Loucy (cell line): ENCODE results near the gene NOD1.

Experiments used
- H2AFZ ChIP-seq: fragments of 200-600 bp; sonication (generic); 2 replicates; pipeline ENCODE4 v1.6.0; 2016; ENCODE audit warnings: antibody characterized with exemption, mild to moderate bottlenecking, low read length, moderate library complexity
- H3F3A ChIP-seq: fragments of 200-600 bp; 2 replicates; pipeline ENCODE4 v1.6.0; 2016; ENCODE audit warnings: antibody characterized with exemption, low read depth, mild to moderate bottlenecking
- H3K27me3 ChIP-seq: fragments of 200-600 bp; sonication (generic); 2 replicates; pipeline ENCODE4 v1.6.1; 2014; ENCODE audit warnings: low read length, mild to moderate bottlenecking; ENCODE audit not compliant: insufficient read depth, poor library complexity, severe bottlenecking
- H3K36me3 ChIP-seq: fragments of 200-600 bp; sonication (generic); 2 replicates; pipeline ENCODE4 v1.6.1; 2016; ENCODE audit warnings: low read length; ENCODE audit not compliant: insufficient read depth
- H3K4me1 ChIP-seq: fragments of 200-600 bp; sonication (generic); 2 replicates; pipeline ENCODE4 v1.5.1; 2014; ENCODE audit warnings: low read length, mild to moderate bottlenecking; ENCODE audit not compliant: insufficient read depth, poor library complexity, severe bottlenecking
- H3K4me2 ChIP-seq: fragments of 200-600 bp; sonication (generic); 2 replicates; pipeline ENCODE4 v1.6.0; 2014; ENCODE audit warnings: antibody characterized with exemption, low read length, low read depth, mild to moderate bottlenecking; ENCODE audit not compliant: poor library complexity, severe bottlenecking
- H3K4me3 ChIP-seq: fragments of 200-600 bp; sonication (generic); 2 replicates; pipeline ENCODE4 v1.5.1; 2014; ENCODE audit warnings: low read length, mild to moderate bottlenecking, mixed read lengths; ENCODE audit not compliant: poor library complexity, severe bottlenecking
- H3K79me2 ChIP-seq: fragments of 200-600 bp; sonication (generic); 2 replicates; pipeline ENCODE4 v1.6.1; 2014; ENCODE audit warnings: low read length; ENCODE audit not compliant: insufficient read depth
- H3K9ac ChIP-seq: fragments of 200-600 bp; sonication (generic); 2 replicates; pipeline ENCODE4 v1.6.0; 2014; ENCODE audit warnings: mild to moderate bottlenecking, low read depth, low read length, moderate library complexity; ENCODE audit not compliant: poor library complexity, severe bottlenecking
- H3K9me2 ChIP-seq: fragments of 200-600 bp; sonication (generic); replicated peaks from 2 replicates; pipeline ENCODE4 v1.6.1; 2016; ENCODE audit warnings: low read depth, low read length, mixed read lengths
- H3K9me3 ChIP-seq: fragments of 200-600 bp; sonication (generic); 2 replicates; pipeline ENCODE4 v1.6.1; 2014; ENCODE audit warnings: mild to moderate bottlenecking, antibody characterized with exemption, low read length, low read depth; ENCODE audit not compliant: insufficient read depth
- H4K20me1 ChIP-seq: fragments of 200-600 bp; sonication (generic); 2 replicates; pipeline ENCODE4 v1.6.0; 2014; ENCODE audit warnings: antibody characterized with exemption, low read length, mild to moderate bottlenecking; ENCODE audit not compliant: insufficient read depth, poor library complexity, severe bottlenecking
- EZH2phosphoT487 ChIP-seq: fragments of 200-600 bp; IDR thresholded peaks from 2 replicates; pipeline ENCODE4 v1.6.1; 2018; ENCODE audit warnings: antibody characterized with exemption, mild to moderate bottlenecking, moderate library complexity, borderline replicate concordance
- TF ChIP-seq, protein P1 (sequence below): fragments of 200-600 bp; sonication (generic); conservative IDR thresholded peaks from 2 replicates; pipeline ENCODE4 v1.5.1; 2014; ENCODE audit warnings: mild to moderate bottlenecking, antibody characterized with exemption, low read length

NOD1 gene

DNA sequence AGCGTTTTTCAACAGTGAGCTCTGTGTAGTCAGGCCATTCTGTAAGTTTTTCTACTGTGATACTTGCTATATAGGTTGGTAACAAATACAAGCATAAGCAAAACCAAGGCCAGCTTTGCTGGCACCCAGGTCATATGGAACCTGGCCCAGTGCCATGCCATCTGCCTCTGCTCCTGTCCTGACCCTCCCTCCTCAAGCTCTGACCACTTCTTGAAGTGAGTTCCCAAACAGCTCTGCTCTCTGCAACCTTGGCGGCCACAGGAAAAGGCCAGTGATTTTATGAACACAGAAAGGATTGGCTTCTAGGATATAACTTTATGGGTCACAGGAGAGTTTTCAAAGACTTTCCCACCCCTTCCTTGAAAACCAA is 12.8 kb downstream of the NOD1 start:
- peaks cover 44% of the 10 kb centered on the region for H3K4me1 ChIP-seq
- H3K27me3 ChIP-seq = no peaks in the 10 kb centered on the region
- H3K79me2 ChIP-seq = peaks cover 14% of the 10 kb centered on the region
- TF ChIP-seq, protein P1, sequence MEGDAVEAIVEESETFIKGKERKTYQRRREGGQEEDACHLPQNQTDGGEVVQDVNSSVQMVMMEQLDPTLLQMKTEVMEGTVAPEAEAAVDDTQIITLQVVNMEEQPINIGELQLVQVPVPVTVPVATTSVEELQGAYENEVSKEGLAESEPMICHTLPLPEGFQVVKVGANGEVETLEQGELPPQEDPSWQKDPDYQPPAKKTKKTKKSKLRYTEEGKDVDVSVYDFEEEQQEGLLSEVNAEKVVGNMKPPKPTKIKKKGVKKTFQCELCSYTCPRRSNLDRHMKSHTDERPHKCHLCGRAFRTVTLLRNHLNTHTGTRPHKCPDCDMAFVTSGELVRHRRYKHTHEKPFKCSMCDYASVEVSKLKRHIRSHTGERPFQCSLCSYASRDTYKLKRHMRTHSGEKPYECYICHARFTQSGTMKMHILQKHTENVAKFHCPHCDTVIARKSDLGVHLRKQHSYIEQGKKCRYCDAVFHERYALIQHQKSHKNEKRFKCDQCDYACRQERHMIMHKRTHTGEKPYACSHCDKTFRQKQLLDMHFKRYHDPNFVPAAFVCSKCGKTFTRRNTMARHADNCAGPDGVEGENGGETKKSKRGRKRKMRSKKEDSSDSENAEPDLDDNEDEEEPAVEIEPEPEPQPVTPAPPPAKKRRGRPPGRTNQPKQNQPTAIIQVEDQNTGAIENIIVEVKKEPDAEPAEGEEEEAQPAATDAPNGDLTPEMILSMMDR = no peak
- TF ChIP-seq EZH2phosphoT487 = no peak
- no peak overlapping the region for H2AFZ ChIP-seq
- H3K4me3 ChIP-seq = no peak overlapping the region
- H3K9me2 ChIP-seq = no peaks in the 10 kb centered on the region
- H3K9me3 ChIP-seq = no peaks in the 10 kb centered on the region
- peak overlapping the region; percentile 4 for H3K4me2 ChIP-seq
- H3K9ac ChIP-seq = no peak overlapping the region
- no peaks in the 10 kb centered on the region for H3K36me3 ChIP-seq
- no peaks in the 10 kb centered on the region for H4K20me1 ChIP-seq
- H3F3A ChIP-seq = 0 out of 2 replicates have a peak, but pooled peaks cover 3% of the 10 kb centered on the region

DNA sequence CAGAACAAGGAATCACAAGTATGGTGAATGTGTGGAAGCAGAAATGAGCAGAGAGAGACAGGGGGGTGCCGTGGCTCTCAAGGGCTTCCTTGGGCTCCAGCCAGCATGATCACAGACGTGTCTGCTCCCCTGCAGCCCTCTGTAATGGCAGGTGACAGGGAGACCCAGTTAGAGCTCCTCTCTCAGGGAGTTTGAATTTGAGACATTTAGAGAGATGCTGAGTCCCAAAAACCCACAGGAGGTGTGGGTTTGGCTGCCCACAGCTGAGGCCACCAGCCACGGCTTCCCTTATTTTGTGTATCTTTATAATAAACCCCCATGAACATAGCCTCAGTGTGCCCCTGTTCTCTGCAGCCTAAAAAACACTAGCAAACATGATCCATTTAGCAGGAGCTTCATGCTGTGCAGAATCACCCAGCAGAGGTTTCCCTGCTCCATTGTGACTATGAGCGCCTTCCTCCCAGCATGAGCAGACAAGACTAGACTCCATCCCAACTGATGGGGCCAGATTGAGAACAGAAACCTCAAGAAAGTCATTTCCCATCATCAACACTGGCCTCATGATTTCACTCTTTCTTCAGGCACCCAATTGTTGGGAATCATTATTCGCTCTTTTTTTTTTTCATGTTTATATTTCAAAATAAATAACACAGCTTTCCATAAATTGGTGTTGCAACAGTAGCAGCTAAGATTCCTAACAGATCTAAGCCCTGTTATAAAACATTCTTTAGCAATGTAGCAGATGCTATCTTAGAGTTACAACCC is 13.4 kb downstream of the NOD1 start:
- Histone ChIP-seq H3K9me3 (no peaks in the 10 kb centered on the region), H3K4me1 (peaks cover 44% of the 10 kb centered on the region), H3K9me2 (no peaks in the 10 kb centered on the region), H3K79me2 (peaks cover 14% of the 10 kb centered on the region), H3K4me3 (no peak overlapping the region), H4K20me1 (no peaks in the 10 kb centered on the region), H3K36me3 (no peaks in the 10 kb centered on the region), H3K27me3 (no peaks in the 10 kb centered on the region), H3K4me2 (peak overlapping the region; percentile 4), H3F3A (0 out of 2 replicates have a peak, but pooled peaks cover 3% of the 10 kb centered on the region), H3K9ac (no peak overlapping the region), H2AFZ (no peak overlapping the region)
- TF ChIP-seq EZH2phosphoT487 = no peak
- TF ChIP-seq, protein P1 = no peak

DNA sequence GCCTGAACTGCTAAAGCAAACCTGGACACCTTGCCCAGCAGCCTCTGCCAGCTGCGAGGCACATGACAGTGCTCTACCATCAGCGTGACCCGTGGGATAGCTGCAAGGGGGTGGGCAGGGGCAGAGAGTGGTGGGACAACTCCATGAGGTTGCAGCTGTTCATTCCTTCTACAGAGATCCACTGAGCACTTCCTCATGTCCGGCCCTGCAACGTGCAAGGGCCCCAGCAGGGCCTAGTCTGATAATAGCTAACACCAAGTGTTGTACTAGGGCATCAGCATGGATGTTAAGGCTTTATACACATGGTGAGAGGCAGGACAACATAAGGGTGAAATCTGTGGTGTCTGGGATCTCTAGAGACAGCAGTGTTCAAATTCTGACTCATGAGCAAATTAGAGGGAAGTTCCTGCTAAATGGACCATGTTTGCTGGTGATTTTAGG is 14.3 kb downstream of the NOD1 start:
- Histone ChIP-seq H3K4me1 (peaks cover 44% of the 10 kb centered on the region), H4K20me1 (no peaks in the 10 kb centered on the region)

More for the DNA sequence above, 14.3 kb downstream of the NOD1 start:
- Histone ChIP-seq H3K9me3 (no peaks in the 10 kb centered on the region), H3K27me3 (no peaks in the 10 kb centered on the region), H3K79me2 (peaks cover 14% of the 10 kb centered on the region), H3K4me3 (no peak overlapping the region), H2AFZ (no peak overlapping the region), H3K4me2 (peak overlapping the region; percentile 17), H3F3A (0 out of 2 replicates have a peak, but pooled peaks cover 3% of the 10 kb centered on the region), H3K36me3 (no peaks in the 10 kb centered on the region), H3K9ac (no peak overlapping the region), H3K9me2 (no peaks in the 10 kb centered on the region)
- TF ChIP-seq EZH2phosphoT487 = no peak
- TF ChIP-seq, protein P1 = no peak
